NT2/D1 (cell line): ENCODE data around the gene PLB1.

ENCODE experiments used
- DNase-seq: peaks from one replicate; pipeline ENCODE4 v3.0.0-alpha.2; 2011; ENCODE audit warnings: low read depth, low spot score
- H3K27me3 ChIP-seq: 2 replicates; pipeline ENCODE4 v1.6.0; 2011; ENCODE audit warnings: mild to moderate bottlenecking; ENCODE audit not compliant: insufficient read length, insufficient read depth
- H3K36me3 ChIP-seq: 2 replicates; pipeline ENCODE4 v1.6.1; 2011; ENCODE audit warnings: mild to moderate bottlenecking, low read length, mixed read lengths; ENCODE audit not compliant: insufficient read depth, insufficient read length
- H3K4me1 ChIP-seq: 2 replicates; pipeline ENCODE4 v1.5.1; 2011; ENCODE audit not compliant: insufficient read depth, insufficient read length
- H3K4me3 ChIP-seq: 2 replicates; pipeline ENCODE4 v1.5.1; 2011; ENCODE audit warnings: low read depth; ENCODE audit not compliant: insufficient read length
- H3K9ac ChIP-seq: 2 replicates; pipeline ENCODE4 v1.6.0; 2011; ENCODE audit warnings: low read depth; ENCODE audit not compliant: insufficient read length
- H3K9me3 ChIP-seq: 2 replicates; pipeline ENCODE4 v1.5.1; 2011; ENCODE audit warnings: mild to moderate bottlenecking, low read length; ENCODE audit not compliant: insufficient read depth
- SUZ12 ChIP-seq: IDR thresholded peaks from 2 replicates; pipeline ENCODE4 v1.6.1; 2011; ENCODE audit not compliant: insufficient read length, insufficient read depth; ENCODE audit errors: extremely low read depth
- YY1 ChIP-seq: IDR thresholded peaks from 2 replicates; pipeline ENCODE4 v1.6.1; 2011; ENCODE audit not compliant: insufficient read length, insufficient read depth
- ZNF274 ChIP-seq: IDR thresholded peaks from 2 replicates; pipeline ENCODE4 v1.6.1; 2011; ENCODE audit warnings: mild to moderate bottlenecking, low read depth, low read length

The PLB1 gene

DNA sequence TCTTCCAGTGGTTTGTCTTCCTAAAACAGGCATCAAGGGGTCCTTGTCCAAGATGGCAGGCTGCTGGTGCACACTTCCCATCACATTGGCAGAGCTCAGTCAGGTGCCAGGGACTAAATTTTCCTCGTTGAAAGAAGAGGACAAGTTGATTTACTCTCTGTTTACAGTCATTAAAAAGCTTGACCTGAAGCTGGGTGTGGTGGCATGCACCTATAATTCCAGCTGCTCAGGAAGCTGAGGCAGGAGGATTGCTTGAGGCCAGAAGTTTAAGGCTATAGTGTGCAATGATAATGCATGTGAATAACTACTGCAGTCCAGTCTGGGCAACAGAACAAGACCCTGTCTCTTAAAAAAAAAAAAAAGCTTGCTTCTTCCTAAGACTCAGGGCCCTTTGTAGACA, 3.6 kb upstream of the PLB1 start:
- Histone ChIP-seq H3K4me1 (peaks cover 2% of the 10 kb centered on the region), H3K27me3 (no peaks in the 10 kb centered on the region), H3K4me3 (no peak overlapping the region), H3K36me3 (no peaks in the 10 kb centered on the region), H3K9ac (no peak overlapping the region), H3K9me3 (no peaks in the 10 kb centered on the region)
- TF ChIP-seq SUZ12: no peak
- TF ChIP-seq YY1: no peak
- TF ChIP-seq ZNF274: no peak
- DNase-seq: no peak

DNA sequence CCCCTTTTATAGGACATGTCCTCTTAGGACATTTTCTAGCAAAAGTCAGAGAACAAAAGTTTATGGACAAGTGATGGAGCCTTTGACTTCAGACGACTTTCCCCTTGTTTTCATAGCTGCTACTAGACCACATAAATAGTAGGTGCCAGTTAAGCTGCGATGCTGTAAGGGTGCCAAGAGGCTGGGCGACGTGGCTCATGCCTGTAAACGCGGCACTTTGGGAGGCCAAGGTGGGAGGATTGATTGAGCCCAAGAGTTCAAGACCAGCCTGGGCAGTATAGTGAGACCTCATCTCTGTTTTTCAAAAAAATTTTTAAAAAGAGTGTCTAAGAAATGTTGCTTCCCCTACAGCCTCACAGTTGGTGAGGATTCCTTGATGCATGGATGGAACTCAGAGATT, 2.2 kb upstream of the PLB1 start:
- Histone ChIP-seq H3K27me3 (no peaks in the 10 kb centered on the region), H3K9ac (no peak overlapping the region), H3K9me3 (no peaks in the 10 kb centered on the region), H3K36me3 (no peaks in the 10 kb centered on the region), H3K4me1 (no peaks in the 10 kb centered on the region), H3K4me3 (no peak overlapping the region)
- TF ChIP-seq ZNF274 (no peak), YY1 (no peak), SUZ12 (no peak)
- DNase-seq: no peak

DNA sequence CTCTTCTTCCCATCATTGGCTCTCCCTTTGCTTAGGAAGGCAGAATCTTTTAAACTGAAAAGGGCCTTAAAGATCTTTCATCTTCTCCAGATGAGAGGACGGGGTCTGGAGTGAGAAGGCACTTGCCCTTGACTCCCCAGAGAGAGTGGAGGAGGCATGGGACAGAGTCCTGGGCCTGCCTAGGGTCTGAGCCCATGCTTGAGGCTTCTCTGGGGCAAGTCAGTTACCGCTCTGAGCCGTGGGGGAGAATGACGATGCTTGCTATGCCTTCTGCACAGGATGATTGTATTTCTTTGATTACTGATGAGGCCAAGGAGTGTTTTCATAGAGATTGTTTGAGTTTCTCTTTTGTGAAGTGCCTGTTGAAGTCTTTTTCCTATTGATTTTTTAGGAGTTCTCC, 921 bp downstream of the PLB1 start:
- no peaks in the 10 kb centered on the region for H3K9me3 ChIP-seq
- no peak for DNase-seq
- H3K9ac ChIP-seq: no peak overlapping the region
- no peak overlapping the region for H3K4me3 ChIP-seq
- no peak for TF ChIP-seq SUZ12
- TF ChIP-seq YY1: no peak
- TF ChIP-seq ZNF274: no peak
- no peaks in the 10 kb centered on the region for H3K27me3 ChIP-seq
- no peaks in the 10 kb centered on the region for H3K36me3 ChIP-seq
- no peaks in the 10 kb centered on the region for H3K4me1 ChIP-seq

DNA sequence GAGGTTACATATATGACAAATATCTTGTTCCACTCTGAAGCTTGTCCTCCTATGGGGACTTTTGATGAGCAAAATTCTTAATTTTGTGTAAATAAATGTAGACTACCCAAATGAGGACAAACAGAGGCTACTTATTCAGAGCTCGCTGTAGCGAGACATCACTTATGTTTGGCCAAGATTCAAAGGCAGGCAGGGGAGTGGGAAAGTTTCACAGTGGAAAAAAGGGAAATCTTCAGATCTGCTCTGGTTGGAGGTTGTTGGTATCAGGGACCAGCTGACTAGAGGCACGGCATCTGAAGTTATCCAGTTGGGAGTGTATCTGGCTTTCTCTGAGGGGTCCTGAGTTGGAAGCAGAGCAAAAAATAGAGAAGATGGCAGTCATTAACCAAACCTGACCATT, 1.3 kb downstream of the PLB1 start:
- Histone ChIP-seq H3K27me3 (no peaks in the 10 kb centered on the region), H3K36me3 (no peaks in the 10 kb centered on the region), H3K9ac (no peak overlapping the region), H3K9me3 (no peaks in the 10 kb centered on the region), H3K4me1 (no peaks in the 10 kb centered on the region), H3K4me3 (no peak overlapping the region)
- no peak for DNase-seq
- TF ChIP-seq SUZ12: no peak
- no peak for TF ChIP-seq ZNF274
- TF ChIP-seq YY1: no peak

DNA sequence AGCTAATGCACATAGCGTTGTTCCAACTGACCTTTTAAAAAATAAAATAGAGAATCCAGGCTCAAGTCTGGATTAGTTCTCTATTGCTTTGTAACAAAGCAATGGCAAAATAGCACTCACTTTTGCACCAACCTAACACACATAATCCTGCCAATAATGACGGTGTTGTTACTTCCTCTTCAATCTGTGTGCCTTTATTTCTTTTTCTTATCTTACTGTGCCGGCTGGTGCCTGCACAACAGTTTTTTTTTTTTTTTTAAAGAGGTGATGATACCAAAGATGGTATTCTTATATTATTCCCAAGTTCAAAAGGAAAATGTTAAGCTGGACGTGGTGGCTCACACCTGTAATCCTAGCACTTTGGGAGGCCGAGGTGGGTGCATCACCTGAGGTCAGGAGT, 3.4 kb downstream of the PLB1 start:
- DNase-seq: no peak
- Histone ChIP-seq H3K27me3 (no peaks in the 10 kb centered on the region), H3K9ac (no peak overlapping the region), H3K4me3 (no peak overlapping the region), H3K36me3 (no peaks in the 10 kb centered on the region), H3K9me3 (no peaks in the 10 kb centered on the region), H3K4me1 (no peaks in the 10 kb centered on the region)
- no peak for TF ChIP-seq SUZ12
- TF ChIP-seq YY1: no peak
- TF ChIP-seq ZNF274: no peak

DNA sequence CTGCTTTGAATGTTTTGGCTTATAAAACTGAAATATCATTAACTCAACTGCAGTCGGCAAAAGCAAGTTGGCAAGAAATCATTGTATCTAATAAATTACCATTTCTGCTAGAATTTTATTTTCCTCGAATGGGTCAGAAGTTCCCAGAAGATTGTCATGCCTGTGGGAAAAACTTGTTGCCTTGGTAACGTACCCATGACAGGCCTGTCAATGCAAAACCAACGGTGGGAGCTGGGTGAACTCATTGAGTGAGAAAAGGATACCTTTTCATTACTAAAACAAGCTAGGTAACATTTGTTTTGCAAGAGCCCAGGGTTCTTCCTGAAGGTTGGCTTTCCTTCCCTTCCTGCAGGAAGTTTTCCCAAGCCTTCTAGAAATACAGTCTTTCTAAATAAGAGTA, 9.5 kb downstream of the PLB1 start:
- no peaks in the 10 kb centered on the region for H3K27me3 ChIP-seq
- no peaks in the 10 kb centered on the region for H3K9me3 ChIP-seq
- H3K36me3 ChIP-seq: no peaks in the 10 kb centered on the region
- H3K9ac ChIP-seq: no peak overlapping the region
- TF ChIP-seq SUZ12 (no peak), ZNF274 (no peak), YY1 (no peak)
- no peaks in the 10 kb centered on the region for H3K4me1 ChIP-seq
- no peak overlapping the region for H3K4me3 ChIP-seq
- no peak for DNase-seq

DNA sequence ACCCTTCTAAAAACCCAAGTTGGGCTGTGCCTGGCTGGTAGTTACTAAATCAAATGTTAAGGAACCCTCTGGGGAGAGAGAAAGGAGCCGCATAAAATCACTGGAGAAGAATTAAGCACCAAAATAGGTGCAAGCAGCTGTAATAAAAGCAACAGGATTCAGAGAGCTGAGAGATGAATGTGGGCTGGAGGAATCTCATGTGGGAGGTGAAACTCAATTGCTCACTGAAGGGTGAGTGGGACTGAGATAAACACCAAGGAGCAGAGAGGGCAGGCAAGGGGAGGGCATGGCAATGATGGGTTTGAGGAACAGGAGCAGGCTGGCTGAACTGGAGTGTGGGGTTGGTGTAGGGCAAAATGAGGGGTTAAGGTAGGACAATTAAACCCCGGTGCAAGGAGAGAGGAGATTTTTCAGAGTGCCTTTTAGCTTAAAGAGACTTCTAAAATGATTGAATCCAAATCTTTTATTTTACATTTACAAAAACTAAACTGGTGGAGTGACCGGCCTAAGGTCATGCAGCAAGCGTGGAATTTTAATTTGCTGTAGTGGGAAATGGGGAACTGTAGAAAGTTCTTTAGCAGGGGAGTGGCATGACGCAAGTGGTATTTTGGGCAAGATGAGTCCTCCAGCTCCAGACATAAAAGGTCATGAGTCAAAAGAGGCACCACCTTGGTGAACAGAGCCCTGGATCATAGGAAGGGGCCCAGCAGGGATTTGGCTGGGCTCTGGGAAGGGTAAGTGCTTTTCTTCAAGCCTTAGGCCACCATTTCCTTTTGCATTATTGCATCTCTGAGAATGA, 10.5 kb downstream of the PLB1 start:
- Histone ChIP-seq H3K4me3 (no peak overlapping the region), H3K27me3 (no peaks in the 10 kb centered on the region), H3K36me3 (no peaks in the 10 kb centered on the region), H3K4me1 (no peaks in the 10 kb centered on the region), H3K9me3 (no peaks in the 10 kb centered on the region), H3K9ac (no peak overlapping the region)
- no peak for DNase-seq
- no peak for TF ChIP-seq YY1
- no peak for TF ChIP-seq ZNF274
- TF ChIP-seq SUZ12: no peak
